GM19193 (cell line): ENCODE results near the gene ATP2B1.

Source experiments
- POLR2A ChIP-seq: IDR thresholded peaks from 4 replicates; pipeline ENCODE4 v1.6.1; 2011; ENCODE audit not compliant: insufficient read depth, insufficient read length; ENCODE audit errors: extremely low read depth

The ATP2B1 gene

GRCh38 chr12:89702503-89702902 is 6.1 kb downstream of the ATP2B1 start:
- no peak for TF ChIP-seq POLR2A

- no peak for TF ChIP-seq POLR2A
These were observed 6.9 kb downstream of the ATP2B1 start for GRCh38 chr12:89701606-89702206.

GRCh38 chr12:89700191-89700810 is 8.3 kb downstream of the ATP2B1 start:
- TF ChIP-seq POLR2A = no peak

- TF ChIP-seq POLR2A = no peak
These were observed 10.0 kb downstream of the ATP2B1 start for GRCh38 chr12:89698607-89699006.

GRCh38 chr12:89697296-89697695 is 11.3 kb downstream of the ATP2B1 start:
- TF ChIP-seq POLR2A = no peak

GRCh38 chr12:89695830-89696229 is 12.8 kb downstream of the ATP2B1 start:
- no peak for TF ChIP-seq POLR2A

- TF ChIP-seq POLR2A = no peak
These were observed 13.5 kb downstream of the ATP2B1 start for GRCh38 chr12:89695100-89695499.

- TF ChIP-seq POLR2A = no peak
These were observed 14.1 kb downstream of the ATP2B1 start for GRCh38 chr12:89694542-89694941.

GRCh38 chr12:89693639-89694202 is 14.9 kb downstream of the ATP2B1 start:
- TF ChIP-seq POLR2A = no peak

GRCh38 chr12:89692439-89692838 is 16.2 kb downstream of the ATP2B1 start:
- TF ChIP-seq POLR2A = no peak

GRCh38 chr12:89691659-89692058 is 17.0 kb downstream of the ATP2B1 start:
- no peak for TF ChIP-seq POLR2A

- TF ChIP-seq POLR2A = no peak
These were observed 17.7 kb downstream of the ATP2B1 start for GRCh38 chr12:89690925-89691324.

- no peak for TF ChIP-seq POLR2A
These were observed 19.3 kb downstream of the ATP2B1 start for GRCh38 chr12:89689306-89689705.

GRCh38 chr12:89686311-89686710 is 22.3 kb downstream of the ATP2B1 start:
- no peak for TF ChIP-seq POLR2A

GRCh38 chr12:89685363-89685972 is 23.2 kb downstream of the ATP2B1 start:
- no peak for TF ChIP-seq POLR2A

- TF ChIP-seq POLR2A = no peak
These were observed 24.5 kb downstream of the ATP2B1 start for GRCh38 chr12:89684136-89684535.
